ENCODE data around the gene SV2C.
"Not testable (repeated sequence)": the region's sequence is repeated elsewhere in the genome, so short reads cannot be mapped to it uniquely, and the experiment has no call there.

Gene SV2C

GRCh38 chr5:76345582-76345981, 262.4 kb downstream of the SV2C start:
- DNase-seq (ENCODE audit: low spot score), result no peak

GRCh38 chr5:76351176-76351575, 268.0 kb downstream of the SV2C start:
- DNase-seq (ENCODE audit: low spot score), result no peak

- DNase-seq (ENCODE audit: low spot score), result no peak
These were observed 268.4 kb downstream of the SV2C start for GRCh38 chr5:76351577-76351976.

- DNase-seq (ENCODE audit: low spot score), result no peak
These were observed 273.7 kb downstream of the SV2C start for GRCh38 chr5:76356887-76357286.

- no peak for DNase-seq (ENCODE audit: low spot score)
These were observed 280.4 kb downstream of the SV2C start for GRCh38 chr5:76363352-76364225.

GRCh38 chr5:76364226-76364589, 281.0 kb downstream of the SV2C start:
- no peak for DNase-seq (ENCODE audit: low spot score)

- no peak for DNase-seq (ENCODE audit: low spot score)
These were observed 282.4 kb downstream of the SV2C start for GRCh38 chr5:76365561-76365960.

GRCh38 chr5:76366596-76366995, 283.4 kb downstream of the SV2C start:
- DNase-seq (ENCODE audit: low spot score), result no peak

- no peak for DNase-seq (ENCODE audit: low spot score)
These were observed 284.6 kb downstream of the SV2C start for GRCh38 chr5:76367623-76368371.

- no peak for DNase-seq (ENCODE audit: low spot score)
These were observed 285.8 kb downstream of the SV2C start for GRCh38 chr5:76368941-76369340.

- DNase-seq (ENCODE audit: low spot score), result not testable (repeated sequence)
These were observed 286.5 kb downstream of the SV2C start for GRCh38 chr5:76369668-76370067.

GRCh38 chr5:76371960-76372322, 288.8 kb downstream of the SV2C start:
- DNase-seq (ENCODE audit: low spot score), result no peak

- peak; percentile 83 for DNase-seq (ENCODE audit: low spot score)
These were observed 289.3 kb downstream of the SV2C start for GRCh38 chr5:76372323-76373054.

GRCh38 chr5:76376148-76376865, 293.1 kb downstream of the SV2C start:
- no peak for DNase-seq (ENCODE audit: low spot score)

- no peak for DNase-seq (ENCODE audit: low spot score)
These were observed 293.7 kb downstream of the SV2C start for GRCh38 chr5:76376866-76377230.

GRCh38 chr5:76378355-76378754, 295.2 kb downstream of the SV2C start:
- DNase-seq (ENCODE audit: low spot score), result no peak

- DNase-seq (ENCODE audit: low spot score), result no peak
These were observed 296.1 kb downstream of the SV2C start for GRCh38 chr5:76379316-76379715.

- no peak for DNase-seq (ENCODE audit: low spot score)
These were observed 296.7 kb downstream of the SV2C start for GRCh38 chr5:76379855-76380254.

GRCh38 chr5:76380346-76381066, 297.3 kb downstream of the SV2C start:
- no peak for DNase-seq (ENCODE audit: low spot score)

- DNase-seq (ENCODE audit: low spot score), result no peak
These were observed 300.1 kb downstream of the SV2C start for GRCh38 chr5:76383126-76383832.

- no peak for DNase-seq (ENCODE audit: low spot score)
These were observed 301.0 kb downstream of the SV2C start for GRCh38 chr5:76384189-76384588.
